ENCODE measurements around the gene SH3BGR.

SH3BGR gene

DNA sequence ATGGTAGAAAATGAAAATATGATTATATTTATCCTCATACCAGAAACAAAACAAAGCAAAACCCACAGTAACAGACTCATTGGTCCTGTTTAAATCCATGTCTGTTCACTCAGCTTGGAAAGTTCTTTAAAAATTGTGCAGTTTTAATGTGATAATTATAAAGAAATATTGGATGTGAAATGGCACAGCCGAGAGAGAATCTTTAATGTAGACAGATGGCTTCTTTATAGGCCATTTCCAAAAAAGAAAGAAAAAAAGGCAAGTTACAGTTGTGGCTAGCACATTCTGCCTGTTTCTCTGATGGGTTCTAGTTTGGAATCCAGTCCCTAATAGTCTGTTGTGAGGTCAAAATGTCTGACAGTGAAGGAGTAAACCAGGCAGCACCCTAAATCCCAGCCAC lies 62.0 kb downstream of the SH3BGR start:
- TF ChIP-seq, protein P1, sequence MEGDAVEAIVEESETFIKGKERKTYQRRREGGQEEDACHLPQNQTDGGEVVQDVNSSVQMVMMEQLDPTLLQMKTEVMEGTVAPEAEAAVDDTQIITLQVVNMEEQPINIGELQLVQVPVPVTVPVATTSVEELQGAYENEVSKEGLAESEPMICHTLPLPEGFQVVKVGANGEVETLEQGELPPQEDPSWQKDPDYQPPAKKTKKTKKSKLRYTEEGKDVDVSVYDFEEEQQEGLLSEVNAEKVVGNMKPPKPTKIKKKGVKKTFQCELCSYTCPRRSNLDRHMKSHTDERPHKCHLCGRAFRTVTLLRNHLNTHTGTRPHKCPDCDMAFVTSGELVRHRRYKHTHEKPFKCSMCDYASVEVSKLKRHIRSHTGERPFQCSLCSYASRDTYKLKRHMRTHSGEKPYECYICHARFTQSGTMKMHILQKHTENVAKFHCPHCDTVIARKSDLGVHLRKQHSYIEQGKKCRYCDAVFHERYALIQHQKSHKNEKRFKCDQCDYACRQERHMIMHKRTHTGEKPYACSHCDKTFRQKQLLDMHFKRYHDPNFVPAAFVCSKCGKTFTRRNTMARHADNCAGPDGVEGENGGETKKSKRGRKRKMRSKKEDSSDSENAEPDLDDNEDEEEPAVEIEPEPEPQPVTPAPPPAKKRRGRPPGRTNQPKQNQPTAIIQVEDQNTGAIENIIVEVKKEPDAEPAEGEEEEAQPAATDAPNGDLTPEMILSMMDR (conservative IDR thresholded peaks at IDR 0.05; ENCODE audit: low read depth, low read length) = no peak
- H3K4me3 ChIP-seq (ENCODE audit: low read depth, low read length) = no peak overlapping the region
- DNase-seq (ENCODE audit: low read depth) = no peak

DNA sequence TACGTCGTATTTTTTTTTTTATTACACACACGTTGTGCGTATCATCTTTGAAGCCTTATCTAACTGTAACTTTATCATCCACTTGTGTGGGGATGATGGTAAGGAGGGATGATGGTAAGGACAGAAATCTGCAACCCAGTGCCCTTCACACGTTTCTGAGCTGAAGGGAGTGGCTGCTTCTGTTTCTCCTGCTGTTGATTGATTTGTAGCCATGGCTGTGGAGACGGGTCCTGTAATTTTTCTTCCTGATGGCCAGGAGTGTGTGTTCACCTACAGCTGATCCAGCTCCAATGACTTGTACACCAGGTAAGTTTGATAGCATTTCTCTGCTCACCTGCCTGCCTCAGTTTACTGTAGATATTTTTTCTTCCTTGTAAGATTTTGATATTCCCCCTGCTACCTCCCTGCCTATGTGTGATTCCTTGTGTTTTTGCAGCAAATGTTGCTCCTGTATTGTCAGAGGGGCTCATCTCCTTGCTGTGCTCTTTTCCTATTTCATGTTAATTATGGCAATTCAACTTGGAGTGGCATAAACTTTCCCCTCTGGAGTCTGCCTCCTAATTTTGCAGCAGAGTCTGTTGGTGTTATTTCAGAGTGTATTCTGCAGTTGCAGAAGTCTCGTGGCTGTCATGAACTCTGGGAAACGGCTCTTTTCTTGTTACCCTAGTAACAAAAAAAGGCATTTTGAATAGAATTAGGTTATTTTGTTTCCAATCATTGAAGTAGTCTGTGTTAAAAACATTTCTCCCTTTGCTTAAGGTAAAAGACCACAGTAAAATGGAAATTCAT lies 64.1 kb downstream of the SH3BGR start:
- TF ChIP-seq, protein P1 (conservative IDR thresholded peaks at IDR 0.05; ENCODE audit: low read depth, low read length) = no peak
- no peak overlapping the region for H3K4me3 ChIP-seq (ENCODE audit: low read depth, low read length)
- DNase-seq (ENCODE audit: low read depth) = no peak

DNA sequence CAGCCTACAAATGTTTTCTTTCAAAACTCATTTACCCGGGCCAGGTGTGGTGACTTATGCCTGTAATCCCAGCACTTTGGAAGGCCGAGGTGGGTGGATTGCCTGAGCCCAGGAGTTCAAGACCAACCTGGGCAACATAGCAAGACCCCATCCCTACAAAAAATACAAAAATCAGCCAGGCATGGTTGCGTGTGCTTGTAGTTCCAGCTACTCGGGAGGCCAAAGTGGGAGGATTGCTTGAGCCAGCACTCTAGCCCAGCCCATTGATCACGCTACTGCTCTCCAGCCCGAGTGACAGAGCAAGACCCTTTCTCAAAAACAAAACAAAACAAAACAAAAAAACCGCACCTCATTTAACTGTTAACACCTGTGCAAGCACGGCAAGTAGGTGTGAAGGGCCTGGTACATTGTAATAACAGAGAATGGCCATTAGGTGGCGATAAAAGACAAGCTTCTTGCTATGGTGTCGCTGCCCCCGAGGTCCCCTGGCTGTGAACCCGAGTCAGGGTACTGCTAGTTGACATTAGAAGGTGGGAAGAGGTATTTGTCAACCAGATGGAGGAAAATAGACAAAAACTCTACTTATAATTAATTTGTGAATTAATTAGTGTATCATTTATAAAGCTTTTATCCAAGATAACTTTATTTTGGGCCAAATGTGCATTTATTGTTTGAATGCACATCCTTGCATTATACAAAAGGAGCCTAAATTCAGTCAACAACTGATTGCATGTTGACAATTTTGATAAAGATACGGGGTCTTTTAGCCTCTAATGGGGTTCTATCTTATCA lies 66.5 kb downstream of the SH3BGR start:
- no peak overlapping the region for H3K4me3 ChIP-seq (ENCODE audit: low read depth, low read length)
- peak; percentile 58 for DNase-seq (ENCODE audit: low read depth)
- TF ChIP-seq, protein P1 (conservative IDR thresholded peaks at IDR 0.05; ENCODE audit: low read depth, low read length) = peak; percentile 92

DNA sequence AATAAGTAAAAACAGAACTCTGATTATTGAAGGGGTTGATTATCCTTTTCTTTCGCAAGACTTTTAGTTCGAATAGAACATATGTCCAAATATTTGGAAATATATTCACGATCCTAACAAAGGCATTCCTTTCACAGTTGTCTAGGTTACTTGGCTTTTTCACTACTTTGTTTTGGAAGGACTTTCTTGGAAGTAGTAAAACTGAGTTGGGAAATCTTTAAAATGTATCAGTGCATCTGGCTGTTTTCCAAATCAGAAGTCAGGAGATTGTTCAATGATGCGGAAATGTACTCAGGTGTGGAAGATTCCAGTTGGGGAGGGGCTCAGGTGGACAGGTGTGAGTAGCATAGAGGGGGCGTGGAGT lies 67.1 kb downstream of the SH3BGR start:
- TF ChIP-seq, protein P1 (conservative IDR thresholded peaks at IDR 0.05; ENCODE audit: low read depth, low read length) = no peak
- H3K4me3 ChIP-seq (ENCODE audit: low read depth, low read length) = no peak overlapping the region
- DNase-seq (ENCODE audit: low read depth) = no peak

DNA sequence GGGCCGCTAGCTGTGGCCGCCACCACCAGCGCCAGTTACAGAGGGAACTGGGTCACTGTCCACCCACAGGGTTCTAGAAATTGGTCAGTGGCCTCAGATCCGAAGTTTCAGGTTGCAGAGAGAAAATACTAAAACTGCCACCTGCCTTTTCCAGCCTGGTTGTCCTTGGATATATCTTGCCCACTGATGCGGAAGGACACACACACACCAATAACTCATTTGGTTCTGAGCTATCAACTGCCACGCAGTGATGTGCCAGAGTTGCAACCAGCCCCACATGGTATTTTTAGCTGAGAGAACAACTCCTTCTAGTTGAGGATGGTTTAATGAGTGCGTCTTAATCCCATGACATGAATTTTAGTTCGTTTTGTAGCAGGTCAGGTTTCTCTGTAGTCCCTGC lies 68.1 kb downstream of the SH3BGR start:
- TF ChIP-seq, protein P1 (conservative IDR thresholded peaks at IDR 0.05; ENCODE audit: low read depth, low read length) = no peak
- no peak for DNase-seq (ENCODE audit: low read depth)
- H3K4me3 ChIP-seq (ENCODE audit: low read depth, low read length) = no peak overlapping the region

DNA sequence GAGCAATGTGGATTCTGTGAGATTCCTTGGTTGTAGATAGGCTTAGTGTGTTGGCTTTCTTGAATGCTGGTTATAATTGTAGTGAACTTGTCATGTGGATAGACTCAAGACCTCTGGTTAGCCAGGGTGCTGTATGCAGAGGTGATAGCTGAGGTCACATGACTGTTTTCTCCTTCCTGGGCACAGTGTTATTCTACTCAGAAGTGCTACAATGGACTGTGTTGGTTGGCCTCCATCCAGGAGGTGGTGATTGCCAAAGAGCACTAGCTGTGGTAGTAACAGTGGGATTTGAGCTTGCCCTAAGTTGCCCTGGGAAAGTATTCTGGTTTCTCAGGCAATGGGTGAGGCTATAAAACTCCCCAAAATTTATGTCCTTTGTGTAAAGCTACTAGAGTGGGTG lies 71.6 kb downstream of the SH3BGR start:
- TF ChIP-seq, protein P1 (conservative IDR thresholded peaks at IDR 0.05; ENCODE audit: low read depth, low read length) = no peak
- peak; percentile 13 for DNase-seq (ENCODE audit: low read depth)
- no peak overlapping the region for H3K4me3 ChIP-seq (ENCODE audit: low read depth, low read length)
